SH-SY5Y (cell line): ENCODE data around the gene HBQ1.

Source experiments
- GATA2 ChIP-seq: IDR thresholded peaks from 2 replicates; pipeline ENCODE4 v1.6.1; 2011; ENCODE audit warnings: mild to moderate bottlenecking, low read depth, low read length
- GATA3 ChIP-seq: IDR thresholded peaks from 2 replicates; pipeline ENCODE4 v1.6.1; 2011; ENCODE audit warnings: low read depth, mild to moderate bottlenecking, low read length, moderate library complexity

- TF ChIP-seq GATA2 (no peak), GATA3 (no peak)
Measured at GRCh38 chr16:143047-143446, 37.2 kb upstream of the HBQ1 start.
